Eye (tissue), 1 donor: ENCODE measurements around the gene MYCBP2.

Source experiments
- DNase-seq: peaks from one replicate; pipeline ENCODE4 v3.0.0-alpha.2; 2015

The MYCBP2 gene

DNA sequence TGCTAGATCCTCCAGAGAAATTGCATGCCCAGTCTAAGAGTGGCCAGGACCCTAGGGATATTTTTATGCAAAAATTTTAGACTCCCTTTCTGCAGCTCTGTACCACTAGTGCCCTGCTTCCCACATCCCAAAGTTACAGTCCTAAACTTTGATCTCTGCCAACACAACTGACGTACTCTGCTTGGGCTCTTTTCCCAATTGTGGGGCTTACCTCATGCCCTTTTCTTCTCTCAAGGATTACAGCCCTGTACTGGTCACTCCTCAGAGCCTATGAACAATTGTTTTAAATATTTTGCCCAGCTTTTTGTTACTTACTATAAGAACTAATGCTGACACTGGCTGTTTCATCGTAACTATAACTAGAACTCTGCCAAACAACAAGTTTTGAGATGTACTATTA lies 242.1 kb downstream of the MYCBP2 start:
- DNase-seq = no peak

DNA sequence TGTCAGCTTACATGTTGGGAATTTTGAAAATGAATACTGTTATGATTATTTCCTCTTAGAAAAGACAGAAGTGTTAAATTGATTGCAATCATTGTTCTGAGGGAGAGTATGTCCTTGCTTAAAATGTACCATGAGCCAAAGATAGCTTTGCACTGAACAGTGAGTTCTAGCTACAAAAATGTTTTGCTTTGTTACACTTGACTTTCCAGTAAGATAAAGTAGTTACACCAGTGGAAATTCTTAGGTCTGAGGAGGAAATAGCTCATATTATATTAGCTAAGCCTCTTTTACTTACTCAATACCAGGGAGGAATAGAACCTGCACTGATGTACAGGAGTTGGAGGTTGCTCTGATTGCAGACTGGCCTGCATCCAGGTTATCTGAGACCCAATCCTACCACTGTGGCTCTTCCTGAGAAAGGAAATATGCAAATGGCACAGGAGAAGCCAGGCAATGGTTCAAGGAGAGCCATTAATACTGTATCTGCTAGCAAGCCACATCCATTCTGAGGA lies 246.9 kb downstream of the MYCBP2 start:
- no peak for DNase-seq

GRCh38 chr13:77067519-77067918 lies 259.4 kb downstream of the MYCBP2 start:
- DNase-seq = no peak

- DNase-seq = no peak
These were observed 261.3 kb downstream of the MYCBP2 start for GRCh38 chr13:77065461-77066147.

GRCh38 chr13:77062097-77062496 lies 264.8 kb downstream of the MYCBP2 start:
- no peak for DNase-seq

GRCh38 chr13:77061362-77061761 lies 265.5 kb downstream of the MYCBP2 start:
- DNase-seq = no peak

- DNase-seq = no peak
These were observed 270.0 kb downstream of the MYCBP2 start for GRCh38 chr13:77056886-77057285.

DNA sequence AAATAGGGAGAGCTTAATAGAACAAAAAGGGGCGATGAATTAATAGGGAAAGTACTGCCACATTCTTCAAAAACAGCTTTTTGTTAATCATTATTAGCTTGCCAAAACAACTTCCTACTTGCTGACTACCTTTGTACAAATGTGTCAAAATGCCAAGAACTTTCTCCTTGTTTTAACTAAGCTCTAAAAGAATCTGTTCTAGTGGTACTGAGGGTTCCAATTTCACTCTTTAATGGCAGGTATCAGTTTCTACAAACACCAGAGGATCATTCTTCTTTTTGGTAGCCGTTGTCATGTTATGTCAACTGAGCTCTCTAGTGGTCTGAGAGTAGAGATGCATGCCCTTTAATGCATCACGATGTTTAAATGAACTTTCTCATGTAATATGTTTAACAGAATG lies 270.5 kb downstream of the MYCBP2 start:
- DNase-seq = no peak

DNA sequence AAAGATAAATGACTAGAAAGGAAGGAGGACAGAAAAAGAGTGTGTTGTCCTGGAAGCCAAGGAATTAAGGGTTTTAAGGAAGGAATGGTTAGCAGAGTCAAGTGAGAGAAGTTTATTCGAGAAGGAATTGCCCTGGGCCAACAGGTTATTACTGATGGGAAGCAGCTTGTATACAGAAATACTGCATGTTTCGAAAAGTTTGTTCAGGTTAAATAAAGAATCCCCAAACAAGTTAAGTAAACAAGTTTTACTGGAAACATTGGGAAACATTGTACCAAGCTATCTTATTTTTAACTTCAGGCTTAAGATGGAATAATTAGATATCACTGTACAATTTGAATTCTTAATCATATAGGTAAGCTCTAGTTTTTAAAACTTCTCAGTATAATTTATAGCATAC lies 271.7 kb downstream of the MYCBP2 start:
- no peak for DNase-seq

GRCh38 chr13:77053192-77053591 lies 273.7 kb downstream of the MYCBP2 start:
- no peak for DNase-seq

DNA sequence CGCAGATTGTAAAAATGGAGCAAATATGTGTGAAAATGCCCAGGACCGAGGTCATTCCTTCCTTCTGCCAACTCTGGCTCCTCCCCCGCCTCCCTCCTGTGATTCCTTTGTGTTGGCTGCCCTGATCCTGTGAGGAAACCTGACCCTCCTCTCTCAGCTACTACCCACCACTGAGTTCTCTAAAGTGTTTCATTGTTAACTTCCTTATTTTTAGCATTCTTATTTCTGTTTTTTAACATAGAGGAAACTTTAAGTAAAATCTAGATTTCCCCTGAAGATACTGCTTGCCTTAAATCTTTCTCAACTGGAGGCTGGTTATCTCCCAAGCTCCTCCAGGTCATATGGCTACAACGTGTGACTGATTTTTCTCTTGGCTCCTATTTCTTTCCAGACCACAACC lies 278.2 kb downstream of the MYCBP2 start:
- no peak for DNase-seq

DNA sequence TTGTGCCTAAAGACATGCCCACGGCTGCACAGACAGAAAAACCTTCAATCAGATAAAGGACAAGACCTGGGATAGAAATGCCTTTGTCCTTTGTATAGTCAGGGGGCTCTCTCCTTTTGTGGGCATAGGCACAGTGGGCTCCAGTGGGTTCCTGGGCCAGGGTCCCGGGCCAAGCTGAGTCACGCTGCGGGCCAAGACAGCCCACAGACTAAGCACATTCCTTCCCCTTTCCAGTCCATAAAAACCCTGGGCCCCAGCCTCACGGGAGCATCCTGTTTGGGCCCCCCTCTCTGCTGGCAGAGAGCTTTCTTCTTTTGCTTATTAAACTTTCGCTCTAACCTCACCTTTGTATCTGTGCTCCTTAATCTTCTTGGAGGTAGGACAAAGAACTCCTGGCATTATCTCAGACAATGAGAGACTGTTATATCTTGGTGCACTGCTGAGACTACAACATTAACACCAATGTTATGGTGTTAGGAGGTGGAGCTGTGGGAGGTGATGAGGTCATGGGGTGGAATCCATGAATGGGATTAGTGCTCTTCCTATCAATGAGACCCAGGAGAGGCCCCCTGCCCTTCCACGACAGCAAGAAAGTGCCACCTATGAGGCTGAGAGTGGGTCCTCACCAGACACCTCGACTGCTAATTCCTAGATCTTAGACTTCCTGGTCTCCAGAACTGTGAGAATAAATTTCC lies 279.1 kb downstream of the MYCBP2 start:
- no peak for DNase-seq

GRCh38 chr13:77042566-77043177 lies 284.2 kb downstream of the MYCBP2 start:
- DNase-seq = no peak

- no peak for DNase-seq
These were observed 286.1 kb downstream of the MYCBP2 start for GRCh38 chr13:77040835-77041234.

GRCh38 chr13:77040076-77040475 lies 286.8 kb downstream of the MYCBP2 start:
- no peak for DNase-seq

DNA sequence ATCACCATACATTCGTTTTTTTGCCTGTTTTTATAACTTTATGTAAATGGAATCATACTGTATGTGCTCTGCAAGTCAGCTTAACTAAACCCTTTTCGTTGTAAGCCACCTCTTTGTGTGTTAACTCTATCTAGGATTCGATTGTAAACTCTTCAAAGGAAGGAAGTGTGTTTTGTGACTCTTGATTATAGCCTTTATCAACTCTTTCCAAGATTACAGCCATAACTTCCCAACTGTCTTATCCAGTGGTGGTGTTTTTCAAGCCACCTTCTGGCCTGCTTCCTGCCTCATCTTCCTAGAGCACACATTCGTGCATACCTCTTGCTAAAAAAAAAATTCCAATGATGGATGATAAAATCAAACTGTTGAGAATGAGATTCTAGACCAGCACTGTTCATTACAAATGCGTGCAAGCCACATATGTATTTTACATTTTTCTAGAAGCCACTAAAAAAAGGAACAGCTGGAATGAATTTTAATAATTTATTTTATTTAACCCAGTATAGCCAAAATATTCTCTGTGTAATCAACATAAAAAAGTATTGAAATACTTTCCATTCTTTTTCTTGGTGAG lies 287.9 kb downstream of the MYCBP2 start:
- no peak for DNase-seq

- DNase-seq = no peak
These were observed 290.6 kb downstream of the MYCBP2 start for GRCh38 chr13:77036279-77036678.

- no peak for DNase-seq
These were observed 292.0 kb downstream of the MYCBP2 start for GRCh38 chr13:77034881-77035280.

GRCh38 chr13:77033717-77034302 lies 293.1 kb downstream of the MYCBP2 start:
- DNase-seq = no peak

DNA sequence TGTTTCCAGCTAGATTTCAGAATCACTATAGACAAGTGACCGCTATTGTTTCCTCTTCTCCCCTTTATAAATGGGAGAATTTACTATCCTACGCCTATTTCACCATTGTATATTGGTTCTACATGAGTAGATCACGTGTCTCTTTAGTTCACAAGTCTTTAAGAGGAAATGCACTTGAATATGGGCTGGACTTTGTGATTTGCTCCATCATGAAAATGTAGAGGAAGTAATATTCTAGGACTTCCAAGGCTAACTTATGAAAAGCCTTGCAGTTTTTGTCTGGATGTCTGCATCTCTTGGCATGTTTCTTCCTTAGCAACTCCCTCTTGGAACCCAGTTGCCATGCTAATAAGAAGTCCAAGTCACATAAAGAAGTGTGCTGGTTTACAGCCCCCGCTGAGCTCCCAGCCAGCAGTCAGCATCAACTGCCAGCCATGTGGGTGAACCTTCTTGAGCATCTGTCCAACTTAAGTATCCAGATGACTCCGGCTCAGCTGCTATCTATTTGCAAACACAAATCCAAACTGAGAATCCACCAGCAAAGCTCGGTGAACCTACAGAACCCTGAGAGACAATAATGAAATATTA lies 295.1 kb downstream of the MYCBP2 start:
- no peak for DNase-seq

DNA sequence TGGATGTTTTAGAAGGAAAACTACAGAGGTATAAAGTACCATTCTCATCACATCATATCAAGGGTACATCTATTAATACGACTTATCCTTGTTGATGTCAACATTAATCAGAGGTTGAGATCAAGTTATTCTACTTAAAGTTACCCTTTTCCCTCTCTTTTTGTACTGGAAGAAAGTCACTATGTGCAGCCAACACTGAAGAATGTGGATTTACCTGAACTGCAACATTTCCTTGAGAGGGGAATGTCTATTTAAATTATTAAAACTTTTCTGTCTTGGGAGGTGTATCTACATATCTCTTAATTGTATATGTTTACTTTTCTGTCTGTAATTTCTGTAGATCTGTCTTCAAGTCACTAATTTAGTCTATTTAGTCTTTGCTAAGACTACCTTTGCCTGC lies 297.5 kb downstream of the MYCBP2 start:
- no peak for DNase-seq

DNA sequence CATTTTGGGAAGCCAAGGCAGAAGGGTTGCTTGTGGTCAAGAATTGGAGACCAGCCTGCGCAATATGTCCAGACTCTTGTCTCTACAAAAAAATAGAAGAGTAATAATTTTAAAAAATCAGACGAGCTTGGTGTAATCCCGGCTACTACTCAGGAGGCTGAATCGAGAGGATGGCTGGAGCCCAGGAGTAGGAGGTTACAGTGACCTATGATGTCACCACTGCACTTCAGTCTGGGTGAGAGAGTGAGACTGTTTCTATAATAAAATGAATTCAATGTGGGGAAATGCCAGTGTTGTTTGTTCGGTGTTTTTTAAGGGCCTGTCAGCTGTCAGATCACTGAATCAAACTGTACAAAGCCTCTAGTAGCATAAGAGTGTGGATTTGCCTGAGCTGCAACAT lies 298.7 kb downstream of the MYCBP2 start:
- DNase-seq = peak; percentile 24
